Adipose tissue (tissue), 3 donors: Measurements from ENCODE around the gene PAMR1. TPM values are rescaled to one million over a fixed set of nuclear protein-coding genes. Genes with fewer than 3 reads are reported as not detected.
"Not testable (repeated sequence)": the region's sequence is repeated elsewhere in the genome, so short reads cannot be mapped to it uniquely, and the experiment has no call there.

Source experiments
- H3K27ac ChIP-seq: one replicate; pipeline ENCODE4 v1.5.1; 2013; ENCODE audit warnings: low read depth, low read length
- WGBS, 3 donors: extraction: QIAGEN DNeasy Blood & Tissue Kit; methylation state at CpG; one replicate each; pipeline ENCODE4 v1.1.7; 2013; 5-methylcytosine and 5-hydroxymethylcytosine counted together
- polyA plus RNA-seq, 3 donors: library from polyadenylated mRNA; stranded (reverse); fragments of 200-250 nt; gene quantifications; one replicate each; pipeline ENCODE4 v1.2.3, GENCODE V29; 2013
- donor health status: healthy with polysubstance abuse.
- donor health status: Bipolar disorder and iron deficiency.
- donor health status: healthy.

The PAMR1 gene
- polyA plus RNA-seq, 3 donors, result 0.89 to 14.6 (median 8.3) TPM

- not testable (repeated sequence) for H3K27ac ChIP-seq
- WGBS, 3 donors, result 92 to 95% (median 94%) methylated on average over 4 of the region's 4 CpGs
Measured at GRCh38 chr11:35547995-35548394, 22.6 kb upstream of the PAMR1 start.

- H3K27ac ChIP-seq, result no peak overlapping the region
- 45 to 75% (median 48%) methylated on average over 3 of the region's 3 CpGs for WGBS, 3 donors
Measured at GRCh38 chr11:35546317-35546716, 20.9 kb upstream of the PAMR1 start.

GRCh38 chr11:35545391-35546003 lies 20.1 kb upstream of the PAMR1 start:
- H3K27ac ChIP-seq, result no peak overlapping the region
- 84 to 94% (median 92%) methylated on average over 9 of the region's 9 CpGs for WGBS, 3 donors

- 76 to 86% (median 81%) methylated on average over 4 of the region's 4 CpGs for WGBS, 3 donors
- no peak overlapping the region for H3K27ac ChIP-seq
Measured at GRCh38 chr11:35543481-35543880, 18.1 kb upstream of the PAMR1 start.

- no peak overlapping the region for H3K27ac ChIP-seq
- WGBS, 3 donors, result 34 to 56% (median 36%) methylated on average over 4 of the region's 4 CpGs
Measured at GRCh38 chr11:35541621-35542375, 16.4 kb upstream of the PAMR1 start.

- WGBS, 3 donors, result 80 to 87% (median 86%) methylated on average over 3 of the region's 3 CpGs
- H3K27ac ChIP-seq, result no peak overlapping the region
Measured at GRCh38 chr11:35540526-35540925, 15.1 kb upstream of the PAMR1 start.

GRCh38 chr11:35539781-35540281 lies 14.4 kb upstream of the PAMR1 start:
- WGBS, 3 donors, result 42 to 62% (median 46%) methylated on average over 7 of the region's 7 CpGs
- H3K27ac ChIP-seq, result no peak overlapping the region

GRCh38 chr11:35539256-35539655 lies 13.8 kb upstream of the PAMR1 start:
- WGBS, 3 donors, result 54 to 63% (median 59%) methylated on average over 3 of the region's 3 CpGs

GRCh38 chr11:35536470-35536869 lies 11.1 kb upstream of the PAMR1 start:
- WGBS, 3 donors, result 88 to 95% (median 93%) methylated on average over 7 of the region's 7 CpGs
- no peak overlapping the region for H3K27ac ChIP-seq

More at GRCh38 chr11:35539256-35539655, 13.8 kb upstream of the PAMR1 start:
- no peak overlapping the region for H3K27ac ChIP-seq

GRCh38 chr11:35531246-35531645 lies 5.8 kb upstream of the PAMR1 start:
- H3K27ac ChIP-seq, result no peak overlapping the region
- WGBS, 3 donors, result 46 to 73% (median 68%) methylated on average over 1 of the region's 1 CpG

GRCh38 chr11:35529971-35530495 lies 4.6 kb upstream of the PAMR1 start:
- no peak overlapping the region for H3K27ac ChIP-seq
- 54 to 62% (median 61%) methylated on average over 2 of the region's 2 CpGs for WGBS, 3 donors

- WGBS, 3 donors, result 48 to 62% (median 54%) methylated on average over 6 of the region's 6 CpGs
- no peak overlapping the region for H3K27ac ChIP-seq
Measured at GRCh38 chr11:35526370-35526792, 965 bp upstream of the PAMR1 start.

GRCh38 chr11:35524780-35525179 lies 636 bp downstream of the PAMR1 start:
- no peak overlapping the region for H3K27ac ChIP-seq
- 39 to 44% (median 44%) methylated on average over 4 of the region's 4 CpGs for WGBS, 3 donors

- H3K27ac ChIP-seq, result no peak overlapping the region
- 45 to 70% (median 47%) methylated on average over 5 of the region's 5 CpGs for WGBS, 3 donors
Measured at GRCh38 chr11:35523861-35524260, 1.6 kb downstream of the PAMR1 start.

- WGBS, 3 donors, result 28 to 64% (median 32%) methylated on average over 7 of the region's 7 CpGs
Measured at GRCh38 chr11:35523331-35523768, 2.1 kb downstream of the PAMR1 start.

GRCh38 chr11:35522091-35522490 lies 3.3 kb downstream of the PAMR1 start:
- H3K27ac ChIP-seq, result not testable (repeated sequence)
- 94 to 99% (median 95%) methylated on average over 4 to 5 of the region's 5 CpGs for WGBS, 3 donors

More at GRCh38 chr11:35523331-35523768, 2.1 kb downstream of the PAMR1 start:
- no peak overlapping the region for H3K27ac ChIP-seq

- WGBS, 3 donors, result 48 to 87% (median 86%) methylated on average over 1 of the region's 1 CpG
- no peak overlapping the region for H3K27ac ChIP-seq
Measured at GRCh38 chr11:35520376-35520775, 5.0 kb downstream of the PAMR1 start.

- 52 to 77% (median 58%) methylated on average over 1 of the region's 1 CpG for WGBS, 3 donors
- no peak overlapping the region for H3K27ac ChIP-seq
Measured at GRCh38 chr11:35518766-35519165, 6.7 kb downstream of the PAMR1 start.

GRCh38 chr11:35517481-35517880 lies 7.9 kb downstream of the PAMR1 start:
- H3K27ac ChIP-seq, result no peak overlapping the region
- 34 to 95% (median 93%) methylated on average over 1 of the region's 1 CpG for WGBS, 3 donors
